B cell (primary cell): ENCODE data around the gene C2orf74. TPM values are rescaled to one million over a fixed set of nuclear protein-coding genes. Genes with fewer than 3 reads are reported as not detected.

ENCODE experiments used
- ATAC-seq: fragments of 200-7000 bp; cut with Tn5 transposase; one replicate; pipeline ENCODE4 v1.10.0; 2021; ENCODE audit warnings: low read depth, mild to moderate bottlenecking, moderate number of reproducible peaks, moderate library complexity
- CTCF ChIA-PET: fragments of 350-600 bp; sonication (Branson Sonifier 250); formaldehyde crosslinking; loops from one replicate; lab custom pipeline; 2021; ENCODE audit warnings: antibody characterized with exemption, inconsistent platforms; lab: Charles Lee
- POLR2A ChIA-PET: fragments of 350-600 bp; sonication (Branson Sonifier 250); formaldehyde crosslinking; loops from one replicate; lab custom pipeline; 2021; ENCODE audit warnings: antibody characterized with exemption; lab: Charles Lee
- DNase-seq: peaks from one replicate; pipeline ENCODE4 v3.0.0; 2013
- H2AFZ ChIP-seq: 2 replicates; pipeline ENCODE4 v1.6.1; 2012; ENCODE audit warnings: mild to moderate bottlenecking, low read depth, low read length; ENCODE audit not compliant: insufficient read depth, poor library complexity, severe bottlenecking
- H3K27ac ChIP-seq, 2 donors: 1 replicate in 1 of 2; 2 replicates in 1 of 2; pipeline ENCODE4 v1.5.1; 2012 to 2013; ENCODE audit warnings: low read length in 2 of 2, mild to moderate bottlenecking in 2 of 2, moderate library complexity in 1 of 2
- H3K27me3 ChIP-seq, 4 experiments: fragments of 200-600 bp in 1 of 4; sonication (generic) in 1 of 4; replicated peaks in 1 of 4; 1 replicate in 2 of 4; 2 replicates in 2 of 4; pipeline versions ENCODE4 v1.6.1 to v1.7.0; 2013 to 2016; ENCODE audit warnings: low read length in 3 of 4, mild to moderate bottlenecking in 2 of 4, mixed read lengths in 1 of 4, moderate library complexity in 1 of 4; ENCODE audit not compliant: insufficient read depth in 4 of 4, control insufficient read depth in 3 of 4; ENCODE audit errors: control extremely low read depth in 1 of 4
- H3K36me3 ChIP-seq, 2 experiments: replicated peaks in 1 of 2; 1 replicate in 1 of 2; 2 replicates in 1 of 2; pipeline versions ENCODE4 v1.6.1 to v1.7.1; 2013; ENCODE audit warnings: low read length in 1 of 2; ENCODE audit not compliant: insufficient read depth in 2 of 2, control insufficient read depth in 1 of 2; ENCODE audit errors: control extremely low read depth in 1 of 2, extremely low read depth in 1 of 2
- H3K4me1 ChIP-seq, 2 donors: fragments of 200-600 bp in 1 of 2; sonication (generic) in 1 of 2; 1 replicate in 1 of 2; 2 replicates in 1 of 2; pipeline versions ENCODE4 v1.5.1 to v1.6.1; 2013 to 2017; ENCODE audit warnings: low read length in 2 of 2; ENCODE audit not compliant: control insufficient read depth in 2 of 2, insufficient read depth in 2 of 2
- H3K4me2 ChIP-seq: replicated peaks from 2 replicates; pipeline ENCODE3; 2012; ENCODE audit warnings: mild to moderate bottlenecking, low read depth, low read length; ENCODE audit not compliant: poor library complexity, severe bottlenecking
- H3K4me3 ChIP-seq, 5 experiments: fragments of 200-600 bp in 1 of 5; sonication (generic) in 1 of 5; 1 replicate in 3 of 5; 2 replicates in 2 of 5; pipeline versions ENCODE4 v1.5.1 to v1.7.0; 2011 to 2016; ENCODE audit warnings: low read length in 4 of 5, mild to moderate bottlenecking in 4 of 5, low read depth in 2 of 5, control low read depth in 1 of 5, moderate library complexity in 1 of 5; ENCODE audit not compliant: insufficient read depth in 1 of 5; ENCODE audit errors: control extremely low read depth in 1 of 5, extremely low read depth in 1 of 5
- H3K79me2 ChIP-seq: fragments of 200-600 bp; sonication (generic); one replicate; pipeline ENCODE4 v1.6.0; 2016; ENCODE audit warnings: low read length; ENCODE audit not compliant: control insufficient read depth, insufficient read depth
- H3K9ac ChIP-seq: fragments of 200-600 bp; sonication (generic); 2 replicates; pipeline ENCODE4 v1.6.1; 2017; ENCODE audit warnings: mild to moderate bottlenecking, low read length, moderate library complexity
- H3K9me3 ChIP-seq, 3 donors: one replicate each; pipeline versions ENCODE4 v1.6.1 to v1.7.1; 2013; ENCODE audit warnings: low read length in 2 of 3; ENCODE audit not compliant: control insufficient read depth in 2 of 3, insufficient read depth in 1 of 3; ENCODE audit errors: control extremely low read depth in 1 of 3
- H4K20me1 ChIP-seq: 2 replicates; pipeline ENCODE4 v1.6.0; 2012; ENCODE audit warnings: mild to moderate bottlenecking, low read length; ENCODE audit not compliant: insufficient read depth, control insufficient read depth, poor library complexity, severe bottlenecking
- H3K27ac Mint-ChIP-seq: one replicate; pipeline ENCODE4 v1.8.0; 2021; ENCODE audit warnings: mixed read lengths
- H3K27me3 Mint-ChIP-seq: one replicate; pipeline ENCODE4 v1.8.0; 2021; ENCODE audit warnings: mixed read lengths
- H3K4me1 Mint-ChIP-seq: one replicate; pipeline ENCODE4 v1.8.0; 2021; ENCODE audit warnings: mixed read lengths
- H3K4me3 Mint-ChIP-seq: one replicate; pipeline ENCODE4 v1.8.0; 2021; ENCODE audit warnings: mixed read lengths
- H3K9me3 Mint-ChIP-seq: one replicate; pipeline ENCODE4 v1.8.0; 2022; ENCODE audit warnings: mixed read lengths; ENCODE audit not compliant: insufficient read depth
- CTCF ChIP-seq: fragments of 200-600 bp; IDR thresholded peaks from one replicate; pipeline ENCODE4 v1.8.0; 2022; ENCODE audit warnings: antibody characterized with exemption, mild to moderate bottlenecking
- EZH2 ChIP-seq: IDR thresholded peaks from 2 replicates; pipeline ENCODE4 v1.6.1; 2012; ENCODE audit warnings: borderline replicate concordance, low read depth, mild to moderate bottlenecking, moderate library complexity, low read length; ENCODE audit not compliant: insufficient read depth, poor library complexity, severe bottlenecking
- WGBS: methylation state at CpG from one replicate; pipeline ENCODE4 v1.1.5; 2013; ENCODE audit warnings: missing lambda C conversion rate; ENCODE audit not compliant: insufficient coverage; 5-methylcytosine and 5-hydroxymethylcytosine counted together
- intact Hi-C: fragments of 100-400 bp; cut with micrococcal nuclease; formaldehyde crosslinking; loops from one replicate; pipeline ENCODE4 v1.10.0; 2022
- polyA plus RNA-seq: library from polyadenylated mRNA; depleted of rRNA; stranded (reverse); fragments of >200 nt; gene quantifications from 2 replicates; pipeline ENCODE4 v1.2.3, GENCODE V29; 2012
- total RNA-seq, 2 donors: library from RNA; stranded (reverse); fragments of 120-200 nt in 1 of 2; gene quantifications; 1 replicate in 1 of 2; 2 replicates in 1 of 2; pipeline versions ENCODE4 v1.2.3 to v1.2.4, GENCODE V29; 2013 to 2022

Gene C2orf74
- total and polyA plus RNA-seq, 2 donors (not counting 1 experiment from before 2014, with no cell fraction given), result 11.1 to 16.2 TPM

GRCh38 chr2:61157371-61158003 lies 4.5 kb upstream of the C2orf74 start:
- no peak for TF ChIP-seq EZH2
- TF ChIP-seq CTCF, result no peak
- no peak overlapping the region for H3K4me3 ChIP-seq
- Mint-ChIP-seq H3K4me3 (no peak overlapping the region), H3K27me3 (no peaks in the 10 kb centered on the region), H3K4me1 (peaks cover 11% of the 10 kb centered on the region), H3K27ac (peak overlapping the region; percentile 2), H3K9me3 (peaks cover 4% of the 10 kb centered on the region)
- no peak overlapping the region for H3K9ac ChIP-seq
- intact Hi-C loops, result no loop called here
- H3K27me3 ChIP-seq, result no peaks in the 10 kb centered on the region
- CTCF ChIA-PET, result no interaction called here
- ATAC-seq, result no peak
- WGBS, result 98% methylated on average over 5 of the region's 5 CpGs
- POLR2A ChIA-PET, result no interaction called here
- H2AFZ ChIP-seq, result no peak overlapping the region
- H4K20me1 ChIP-seq, result no peaks in the 10 kb centered on the region
- peaks cover 0 to 6% (median 0%) of the 10 kb centered on the region in 3 donors for H3K9me3 ChIP-seq
- peaks cover 2 to 9% of the 10 kb centered on the region in 2 experiments for H3K36me3 ChIP-seq
- H3K4me1 ChIP-seq, result peaks cover 6 to 8% of the 10 kb centered on the region in 2 donors
- H3K79me2 ChIP-seq, result peaks cover 6% of the 10 kb centered on the region
- DNase-seq, result no peak
- no peak overlapping the region for H3K27ac ChIP-seq
- H3K4me2 ChIP-seq, result no peak overlapping the region

GRCh38 chr2:61158356-61158955 lies 3.5 kb upstream of the C2orf74 start:
- no peaks in the 10 kb centered on the region for H3K27me3 ChIP-seq
- H3K4me3 ChIP-seq, result no peak overlapping the region
- H4K20me1 ChIP-seq, result no peaks in the 10 kb centered on the region
- Mint-ChIP-seq H3K4me1 (peaks cover 11% of the 10 kb centered on the region), H3K27me3 (no peaks in the 10 kb centered on the region), H3K9me3 (peaks cover 4% of the 10 kb centered on the region), H3K4me3 (no peak overlapping the region), H3K27ac (peak overlapping the region; percentile 51)
- peaks cover 6% of the 10 kb centered on the region for H3K79me2 ChIP-seq
- POLR2A ChIA-PET, result interaction anchor here (0.6 kb wide), 1 partner anchor 22 kb away, joined by 3 read pairs; no protein-coding TSS in a partner anchor
- no peak for ATAC-seq
- no peak overlapping the region for H3K4me2 ChIP-seq
- H3K36me3 ChIP-seq, result peaks cover 2 to 14% of the 10 kb centered on the region in 2 experiments
- peaks cover 6 to 8% of the 10 kb centered on the region in 2 donors for H3K4me1 ChIP-seq
- no peak for TF ChIP-seq EZH2
- no peak for TF ChIP-seq CTCF
- peaks cover 0 to 6% (median 0%) of the 10 kb centered on the region in 3 donors for H3K9me3 ChIP-seq
- 71% methylated on average over 3 of the region's 3 CpGs for WGBS
- H2AFZ ChIP-seq, result no peak overlapping the region
- H3K9ac ChIP-seq, result no peak overlapping the region
- CTCF ChIA-PET, result no interaction called here
- peak overlapping the region in 1 of 2 donors; percentile 59 for H3K27ac ChIP-seq
- no peak for DNase-seq
- intact Hi-C loops, result no loop called here
